WTC11 (cell line): ENCODE results near the gene TGM2. TPM values are rescaled to one million over a fixed set of nuclear protein-coding genes. Genes with fewer than 3 reads are reported as not detected.

Source experiments
- ATAC-seq: fragments of 200-7000 bp; cut with Tn5 transposase; 2 replicates; pipeline ENCODE4 v1.10.0; 2021; ENCODE audit warnings: mild to moderate bottlenecking, moderate library complexity
- CTCF ChIA-PET: fragments of 300-600 bp; sonication (Branson Sonifier 250); formaldehyde crosslinking; loops from one replicate; lab custom pipeline; 2021; ENCODE audit warnings: antibody characterized with exemption; lab: Charles Lee
- POLR2A ChIA-PET: fragments of 350-600 bp; sonication (Branson Sonifier 250); formaldehyde crosslinking; loops from one replicate; lab custom pipeline; 2021; ENCODE audit warnings: antibody characterized with exemption; lab: Charles Lee
- DNase-seq: peaks from one replicate; pipeline ENCODE4 v3.0.0; 2021; ENCODE audit warnings: low spot score
- H3K27ac Mint-ChIP-seq: 2 replicates; pipeline ENCODE4 v1.8.0; 2021; ENCODE audit warnings: mixed read lengths
- H3K27me3 Mint-ChIP-seq: 2 replicates; pipeline ENCODE4 v1.8.0; 2021; ENCODE audit warnings: low read depth, mild to moderate bottlenecking, moderate library complexity, mixed read lengths
- H3K36me3 Mint-ChIP-seq: 2 replicates; pipeline ENCODE4 v1.8.0; 2021; ENCODE audit warnings: mixed read lengths
- H3K4me1 Mint-ChIP-seq: 2 replicates; pipeline ENCODE4 v1.8.0; 2022; ENCODE audit warnings: mixed read lengths
- H3K4me3 Mint-ChIP-seq: 2 replicates; pipeline ENCODE4 v1.8.0; 2021; ENCODE audit warnings: mild to moderate bottlenecking, moderate library complexity, mixed read lengths
- H3K9me3 Mint-ChIP-seq: 2 replicates; pipeline ENCODE4 v1.8.0; 2021; ENCODE audit warnings: mixed read lengths
- AR ChIP-seq: fragments of 250-450 bp; sonication (Bioruptor Pico); IDR thresholded peaks from 2 replicates; pipeline ENCODE4 v1.9.0; 2021; ENCODE audit warnings: mild to moderate bottlenecking
- ATF2 ChIP-seq: sonication (generic); formaldehyde crosslinking; IDR thresholded peaks from 2 replicates; pipeline ENCODE4 v1.8.1; 2022; ENCODE audit warnings: low read depth, missing genetic modification reagents, borderline replicate concordance
- CREB1 ChIP-seq: sonication (generic); formaldehyde crosslinking; IDR thresholded peaks from 2 replicates; pipeline ENCODE4 v1.8.0; 2023; ENCODE audit warnings: mild to moderate bottlenecking, missing genetic modification reagents
- CTCF ChIP-seq: fragments of 200-600 bp; IDR thresholded peaks from 2 replicates; pipeline ENCODE4 v1.8.0; 2022; ENCODE audit warnings: antibody characterized with exemption
- E2F4 ChIP-seq: sonication (generic); formaldehyde crosslinking; IDR thresholded peaks from 2 replicates; pipeline ENCODE4 v1.8.1; 2022; ENCODE audit warnings: low read depth, mild to moderate bottlenecking, moderate library complexity, missing genetic modification reagents, borderline replicate concordance
- ELF4 ChIP-seq: sonication (generic); formaldehyde crosslinking; IDR thresholded peaks from 2 replicates; pipeline ENCODE4 v1.8.1; 2022; ENCODE audit warnings: low read depth, mild to moderate bottlenecking, moderate library complexity, missing genetic modification reagents
- ESRRA ChIP-seq: sonication (generic); formaldehyde crosslinking; IDR thresholded peaks from 2 replicates; pipeline ENCODE4 v1.8.1; 2022; ENCODE audit warnings: mild to moderate bottlenecking, missing genetic modification reagents, borderline replicate concordance
- GRHL2 ChIP-seq: fragments of 250-450 bp; sonication (Bioruptor Pico); IDR thresholded peaks from 2 replicates; pipeline ENCODE4 v1.8.0; 2022; ENCODE audit warnings: mild to moderate bottlenecking, moderate library complexity; ENCODE audit not compliant: insufficient replicate concordance, severe bottlenecking
- HMGA2 ChIP-seq: fragments of 250-450 bp; sonication (Bioruptor Pico); IDR thresholded peaks from 2 replicates; pipeline ENCODE4 v1.4.0; 2021; ENCODE audit warnings: mild to moderate bottlenecking, moderate library complexity
- MAX ChIP-seq: sonication (generic); formaldehyde crosslinking; IDR thresholded peaks from 2 replicates; pipeline ENCODE4 v1.8.0; 2022; ENCODE audit warnings: mild to moderate bottlenecking, missing genetic modification reagents
- MXD4 ChIP-seq: fragments of 250-450 bp; sonication (Bioruptor Pico); IDR thresholded peaks from 2 replicates; pipeline ENCODE4 v1.8.0; 2021; ENCODE audit warnings: mild to moderate bottlenecking, moderate library complexity, borderline replicate concordance
- NFE2L1 ChIP-seq: sonication (generic); formaldehyde crosslinking; IDR thresholded peaks from 2 replicates; pipeline ENCODE4 v1.8.1; 2023; ENCODE audit warnings: missing genetic modification reagents
- NFYB ChIP-seq: sonication (generic); formaldehyde crosslinking; conservative IDR thresholded peaks from 2 replicates; pipeline ENCODE4 v1.8.0; 2022; ENCODE audit warnings: low read depth, missing genetic modification reagents
- USF1 ChIP-seq: sonication (generic); formaldehyde crosslinking; IDR thresholded peaks from 2 replicates; pipeline ENCODE4 v1.8.0; 2022; ENCODE audit warnings: mild to moderate bottlenecking, missing genetic modification reagents
- ZMAT4 ChIP-seq: fragments of 250-450 bp; sonication (Bioruptor Pico); IDR thresholded peaks from 2 replicates; pipeline ENCODE4 v1.9.0; 2021; ENCODE audit warnings: mild to moderate bottlenecking
- ZNF121 ChIP-seq: sonication (generic); formaldehyde crosslinking; IDR thresholded peaks from 2 replicates; pipeline ENCODE4 v1.8.0; 2023; ENCODE audit warnings: missing genetic modification reagents
- ZNF416 ChIP-seq: fragments of 250-450 bp; sonication (Bioruptor Pico); IDR thresholded peaks from 2 replicates; pipeline ENCODE4 v1.9.0; 2021; ENCODE audit warnings: mild to moderate bottlenecking, inconsistent platforms
- ZNF532 ChIP-seq: fragments of 250-450 bp; sonication (Bioruptor Pico); IDR thresholded peaks from 2 replicates; pipeline ENCODE4 v1.9.0; 2021; ENCODE audit warnings: mild to moderate bottlenecking, borderline replicate concordance
- total RNA-seq: library from RNA; stranded (reverse); gene quantifications from 3 replicates; pipeline ENCODE4 v1.2.3, GENCODE V29; 2021

Gene TGM2
- total RNA-seq, 1 experiment from 2014 or later = 1.5 TPM

GRCh38 chr20:38132156-38132909, 32.7 kb downstream of the TGM2 start (continued):
- TF ChIP-seq AR (no peak), E2F4 (CRISPR knock-in tag) (no peak), ZNF532 (no peak), NFE2L1 (CRISPR knock-in tag) (no peak), HMGA2 (CRISPR knock-in tag) (no peak)

- peaks cover 5% of the 10 kb centered on the region for H3K4me1 Mint-ChIP-seq
- H3K4me3 Mint-ChIP-seq = no peak overlapping the region
- ATAC-seq = no peak
- no peak overlapping the region for H3K27ac Mint-ChIP-seq
- no peaks in the 10 kb centered on the region for H3K9me3 Mint-ChIP-seq
- no peaks in the 10 kb centered on the region for H3K36me3 Mint-ChIP-seq
- ChIA-PET CTCF (interaction anchor here (0.6 kb wide), 1 partner anchor 1864 kb away, joined by 5 read pairs; no protein-coding TSS in a partner anchor), POLR2A (no interaction called here)
- TF ChIP-seq MAX (CRISPR knock-in tag) (no peak), MXD4 (CRISPR knock-in tag) (no peak), ZMAT4 (CRISPR knock-in tag) (no peak), USF1 (CRISPR knock-in tag) (no peak), ELF4 (CRISPR knock-in tag) (no peak), ZNF121 (CRISPR knock-in tag) (no peak), ESRRA (no peak), ATF2 (CRISPR knock-in tag) (no peak), CREB1 (CRISPR knock-in tag) (no peak), CTCF (no peak), ZNF416 (CRISPR knock-in tag) (no peak), NFYB (CRISPR knock-in tag) (no peak), GRHL2 (CRISPR knock-in tag) (no peak)
- DNase-seq = no peak
- H3K27me3 Mint-ChIP-seq = no peaks in the 10 kb centered on the region
These were observed 33.4 kb downstream of the TGM2 start for GRCh38 chr20:38131588-38132121.
